ENCODE measurements around the gene ZMIZ1. TPM values are rescaled to one million over a fixed set of nuclear protein-coding genes. Genes with fewer than 3 reads are reported as not detected.

Gene ZMIZ1
- total RNA-seq, 1 experiment from 2014 or later, result 11.5 TPM

DNA sequence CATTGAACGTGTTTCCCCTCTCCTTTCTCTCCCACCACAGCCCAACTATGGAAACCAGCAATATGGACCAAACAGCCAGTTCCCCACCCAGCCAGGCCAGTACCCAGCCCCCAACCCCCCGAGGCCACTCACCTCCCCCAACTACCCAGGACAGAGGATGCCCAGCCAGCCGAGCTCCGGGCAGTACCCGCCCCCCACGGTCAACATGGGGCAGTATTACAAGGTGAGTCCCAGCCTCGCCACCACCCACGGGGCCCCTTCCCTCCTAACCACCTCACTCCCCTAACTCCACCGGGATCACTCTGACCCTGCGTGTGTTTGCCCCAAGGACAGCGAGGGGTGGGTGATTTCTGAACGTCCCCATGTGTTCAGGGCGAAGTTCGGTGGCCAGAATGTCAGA lies 227.7 kb downstream of the ZMIZ1 start:
- Histone ChIP-seq H3K27me3 (no peaks in the 10 kb centered on the region), H3K36me3 (peaks cover 23% of the 10 kb centered on the region), H3K4me1 (peaks cover 3% of the 10 kb centered on the region), H3K9me3 (replicated peaks) (no peaks in the 10 kb centered on the region), H3K4me3 (no peak overlapping the region), H3K27ac (no peak overlapping the region)
- DNase-seq, result no peak

DNA sequence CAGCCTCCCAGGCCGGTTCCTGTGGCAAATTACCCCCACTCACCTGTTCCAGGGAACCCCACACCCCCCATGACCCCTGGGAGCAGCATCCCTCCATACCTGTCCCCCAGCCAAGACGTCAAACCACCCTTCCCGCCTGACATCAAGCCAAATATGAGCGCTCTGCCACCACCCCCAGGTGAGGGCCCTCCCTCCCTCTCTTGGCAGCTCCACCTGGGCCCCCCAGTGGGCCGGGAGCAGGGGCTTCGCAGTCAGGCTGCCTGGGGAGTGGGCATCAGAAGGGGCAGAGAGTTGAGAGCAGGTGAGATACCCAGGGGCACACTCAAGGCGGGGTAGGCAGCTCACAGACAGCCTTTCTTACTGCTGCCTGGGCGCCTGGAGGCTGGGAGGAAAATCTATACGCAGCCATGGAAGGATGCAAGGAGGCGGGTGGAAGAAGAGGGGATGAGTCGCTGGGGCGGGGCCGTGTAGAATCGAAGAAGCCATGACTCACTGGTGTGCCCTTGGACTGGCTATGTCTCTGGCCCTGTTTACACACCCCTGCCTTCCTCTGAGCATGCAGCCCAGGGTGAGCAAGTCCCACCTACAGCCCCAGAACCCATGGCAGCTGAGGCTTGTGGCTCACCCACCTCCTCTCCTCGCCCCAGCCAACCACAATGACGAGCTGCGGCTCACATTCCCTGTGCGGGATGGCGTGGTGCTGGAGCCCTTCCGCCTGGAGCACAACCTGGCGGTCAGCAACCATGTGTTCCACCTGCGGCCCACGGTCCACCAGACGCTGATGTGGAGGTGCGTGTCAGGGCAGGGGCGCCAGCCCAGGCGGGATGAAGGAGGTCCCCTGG lies 229.9 kb downstream of the ZMIZ1 start:
- Histone ChIP-seq H3K4me1 (peaks cover 3% of the 10 kb centered on the region), H3K9me3 (replicated peaks) (no peaks in the 10 kb centered on the region), H3K27me3 (no peaks in the 10 kb centered on the region), H3K4me3 (no peak overlapping the region), H3K36me3 (peaks cover 19% of the 10 kb centered on the region), H3K27ac (peak overlapping the region; percentile 29; the same call in 1 of the 2 replicates)
- DNase-seq, result peak; percentile 64 to 76

DNA sequence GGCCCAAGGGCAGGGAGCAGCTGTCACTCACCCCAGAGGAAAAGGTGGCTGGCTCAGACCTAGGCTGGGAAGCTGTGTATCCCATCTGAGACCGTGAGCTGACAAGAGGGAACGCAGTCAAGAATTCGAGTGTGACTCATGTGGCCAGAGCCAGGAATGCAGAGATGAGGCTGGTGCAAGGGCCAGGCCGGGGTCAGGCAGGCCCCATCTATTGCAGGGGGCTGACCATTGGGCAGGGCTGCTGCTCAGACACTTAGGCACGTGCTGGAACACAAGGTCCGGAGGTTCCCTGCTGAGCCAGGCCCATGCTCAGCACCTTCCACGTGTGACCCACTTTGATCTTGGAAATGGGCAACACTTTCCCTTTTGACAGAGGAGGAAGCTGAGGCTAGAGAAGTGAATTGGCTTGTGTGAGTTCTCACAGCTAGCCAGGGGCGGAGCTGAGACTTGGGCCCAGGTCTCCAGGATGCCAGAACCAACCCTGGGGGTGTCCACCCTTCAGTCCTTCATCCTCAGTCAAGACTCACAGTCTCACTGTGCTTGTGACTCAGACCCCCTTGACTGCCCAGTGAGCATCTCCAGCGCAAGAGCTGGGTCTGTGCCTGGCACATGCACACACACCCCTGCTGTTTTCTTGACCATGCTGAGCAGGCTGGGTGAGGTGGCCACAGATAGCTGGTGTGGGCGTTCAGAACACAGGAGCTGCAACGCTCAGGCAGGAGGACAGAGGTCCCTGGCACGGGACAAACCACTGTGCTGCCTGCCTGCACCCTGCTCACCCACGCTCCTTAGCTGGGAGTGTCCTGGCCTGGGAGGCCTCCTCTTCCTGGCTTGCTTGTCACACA lies 230.9 kb downstream of the ZMIZ1 start:
- no peaks in the 10 kb centered on the region for H3K9me3 ChIP-seq (replicated peaks)
- peaks cover 25% of the 10 kb centered on the region for H3K36me3 ChIP-seq
- no peak overlapping the region for H3K4me3 ChIP-seq
- H3K4me1 ChIP-seq, result peaks cover 3% of the 10 kb centered on the region
- H3K27ac ChIP-seq, result peak overlapping the region; percentile 29; the same call in 1 of the 2 replicates
- DNase-seq, result no peak
- H3K27me3 ChIP-seq, result no peaks in the 10 kb centered on the region

DNA sequence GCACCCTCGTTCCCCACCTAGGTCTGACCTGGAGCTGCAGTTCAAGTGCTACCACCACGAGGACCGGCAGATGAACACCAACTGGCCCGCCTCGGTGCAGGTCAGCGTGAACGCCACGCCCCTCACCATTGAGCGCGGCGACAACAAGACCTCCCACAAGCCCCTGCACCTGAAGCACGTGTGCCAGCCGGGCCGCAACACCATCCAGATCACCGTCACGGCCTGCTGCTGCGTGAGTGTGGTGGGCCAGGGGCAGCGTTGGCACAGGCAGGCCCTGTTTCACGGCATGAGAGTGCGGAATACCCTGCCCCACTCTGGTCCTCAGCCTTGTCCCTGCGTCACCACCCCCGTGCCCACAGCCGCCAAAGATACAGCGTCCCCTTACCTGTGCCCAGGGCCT lies 231.9 kb downstream of the ZMIZ1 start:
- Histone ChIP-seq H3K4me3 (no peak overlapping the region), H3K4me1 (peaks cover 3% of the 10 kb centered on the region), H3K27me3 (no peaks in the 10 kb centered on the region), H3K9me3 (replicated peaks) (no peaks in the 10 kb centered on the region), H3K36me3 (peaks cover 34% of the 10 kb centered on the region), H3K27ac (no peak overlapping the region)
- DNase-seq, result no peak

DNA sequence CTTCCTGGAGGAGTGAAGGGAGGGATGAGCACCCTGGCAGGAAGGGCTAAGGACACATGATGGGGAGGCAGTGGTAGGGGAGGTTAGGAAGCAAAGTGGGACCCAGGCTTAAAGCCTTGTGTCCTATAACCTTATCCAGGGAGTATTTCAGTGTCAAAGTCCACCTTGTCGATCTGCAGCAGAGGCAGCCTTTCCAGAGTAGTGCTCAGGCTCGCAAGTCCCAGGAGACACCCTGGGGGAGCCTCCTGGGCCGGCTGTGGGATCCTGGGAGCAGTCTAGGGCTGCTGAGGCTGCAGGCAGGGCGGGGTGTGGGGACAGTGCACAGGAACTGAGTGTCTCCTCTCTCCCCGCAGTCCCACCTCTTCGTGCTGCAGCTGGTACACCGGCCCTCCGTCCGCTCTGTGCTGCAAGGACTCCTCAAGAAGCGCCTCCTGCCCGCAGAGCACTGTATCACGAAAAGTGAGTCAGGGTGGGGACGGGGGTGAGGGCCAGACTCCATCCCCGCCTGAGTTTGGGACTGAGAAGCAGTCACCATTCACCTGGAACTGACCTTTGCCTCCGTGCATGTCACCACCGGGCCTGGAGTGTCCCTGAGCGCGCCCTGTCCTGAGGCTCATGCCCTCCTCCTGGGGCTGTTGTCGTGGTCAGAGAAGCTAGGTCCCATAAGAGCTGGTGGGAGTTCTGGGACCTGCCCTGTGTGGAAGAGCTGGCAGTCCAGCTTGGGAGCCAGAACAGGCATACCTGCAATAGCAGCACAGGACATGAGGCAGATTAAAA lies 233.2 kb downstream of the ZMIZ1 start:
- H3K9me3 ChIP-seq (replicated peaks), result no peaks in the 10 kb centered on the region
- peaks cover 3% of the 10 kb centered on the region for H3K4me1 ChIP-seq
- H3K36me3 ChIP-seq, result peaks cover 39% of the 10 kb centered on the region
- no peaks in the 10 kb centered on the region for H3K27me3 ChIP-seq
- H3K27ac ChIP-seq, result no peak overlapping the region
- no peak overlapping the region for H3K4me3 ChIP-seq
- DNase-seq, result no peak

DNA sequence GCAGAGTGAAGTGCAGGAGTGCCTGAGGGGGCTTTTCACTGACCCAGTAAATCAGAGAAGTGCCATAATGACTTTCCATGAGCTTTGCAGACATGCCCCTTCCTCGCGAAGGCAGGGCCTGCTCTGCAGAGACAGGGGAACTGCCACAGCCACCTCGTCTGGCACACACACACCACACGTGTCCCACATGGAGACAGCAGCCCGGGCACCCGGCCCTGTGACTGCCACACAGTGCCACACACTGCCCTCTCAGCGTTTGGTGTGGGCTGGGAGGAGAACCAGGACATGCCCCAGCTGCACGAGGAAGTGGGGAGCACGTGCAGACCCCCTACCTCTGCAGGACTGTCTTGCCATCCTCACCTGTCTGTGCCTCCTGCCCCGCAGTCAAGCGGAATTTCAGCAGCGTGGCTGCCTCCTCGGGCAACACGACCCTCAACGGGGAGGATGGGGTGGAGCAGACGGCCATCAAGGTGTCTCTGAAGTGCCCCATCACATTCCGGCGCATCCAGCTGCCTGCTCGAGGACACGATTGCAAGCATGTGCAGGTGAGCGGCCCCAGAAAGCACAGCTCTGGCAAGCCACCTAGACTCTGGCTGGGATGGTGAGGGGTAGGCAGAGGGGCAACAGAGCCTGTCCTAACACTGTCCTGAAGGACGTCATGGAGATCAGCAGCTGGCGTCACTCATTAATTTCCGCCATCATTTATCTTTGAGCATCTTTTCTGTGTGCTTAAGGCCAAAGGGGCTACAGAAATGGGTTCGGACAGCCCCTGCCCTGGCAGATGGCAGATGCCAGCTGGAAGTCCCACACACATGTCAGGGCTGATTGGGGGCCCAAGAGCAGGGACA lies 235.1 kb downstream of the ZMIZ1 start:
- H3K9me3 ChIP-seq (replicated peaks), result no peaks in the 10 kb centered on the region
- H3K4me1 ChIP-seq, result no peaks in the 10 kb centered on the region; the same call in 1 of the 2 replicates
- H3K27me3 ChIP-seq, result no peaks in the 10 kb centered on the region
- H3K27ac ChIP-seq, result no peak overlapping the region
- DNase-seq, result no peak
- peaks cover 39% of the 10 kb centered on the region for H3K36me3 ChIP-seq
- no peak overlapping the region for H3K4me3 ChIP-seq

DNA sequence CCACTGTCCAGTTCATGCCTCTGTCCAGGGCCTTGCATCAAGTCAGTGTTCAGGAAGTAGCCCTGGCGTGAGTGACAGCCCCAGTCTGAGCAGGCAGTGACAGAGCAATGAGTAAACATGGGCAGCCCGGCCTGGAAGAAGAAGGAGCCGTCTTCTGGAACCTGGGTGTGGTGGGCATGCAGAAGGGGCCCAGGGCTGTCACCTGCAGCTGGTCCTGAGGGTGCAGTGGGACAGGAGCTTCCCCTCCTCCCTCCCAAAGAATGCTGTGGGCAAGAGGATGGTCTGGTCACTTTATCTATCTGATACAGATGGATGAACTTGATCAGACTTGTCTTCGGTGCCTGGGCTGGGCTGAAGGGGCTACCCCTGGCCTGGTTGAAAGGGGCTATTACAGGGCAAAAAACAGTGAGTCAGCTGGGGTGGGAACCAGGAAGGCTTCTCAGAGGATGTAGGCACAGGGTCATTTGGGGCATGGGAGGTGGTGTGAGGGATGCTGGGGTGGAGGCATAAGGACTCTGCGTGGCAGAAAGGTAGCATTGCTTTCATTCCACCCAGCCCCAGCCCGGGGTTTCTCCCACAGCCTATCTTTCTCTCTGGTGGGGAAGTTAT lies 235.8 kb downstream of the ZMIZ1 start:
- Histone ChIP-seq H3K27ac (no peak overlapping the region), H3K36me3 (peaks cover 38% of the 10 kb centered on the region)

DNA sequence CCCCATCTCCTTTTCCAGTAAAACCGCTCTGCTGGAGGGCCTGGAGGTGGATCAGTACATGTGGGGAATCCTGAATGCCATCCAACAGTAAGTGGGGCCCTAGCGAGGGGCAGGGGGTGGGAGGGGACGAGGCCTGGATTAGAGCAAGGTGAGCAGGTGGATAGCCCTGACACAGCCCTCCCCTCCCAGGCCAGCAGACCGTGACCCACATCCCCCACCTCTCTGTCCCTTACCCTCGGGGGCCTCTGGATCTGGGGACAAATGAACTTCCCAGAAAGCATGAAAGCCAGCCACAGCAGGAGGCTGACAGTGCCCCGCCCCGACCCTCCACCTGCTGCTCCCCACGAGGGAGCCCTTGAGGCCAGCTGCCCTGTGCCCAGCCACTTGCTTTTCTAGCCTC lies 236.7 kb downstream of the ZMIZ1 start:
- DNase-seq, result no peak
- no peak overlapping the region for H3K4me3 ChIP-seq
- H3K9me3 ChIP-seq (replicated peaks), result no peaks in the 10 kb centered on the region
- no peaks in the 10 kb centered on the region for H3K27me3 ChIP-seq
- H3K4me1 ChIP-seq, result no peaks in the 10 kb centered on the region
- H3K27ac ChIP-seq, result no peak overlapping the region
- peaks cover 34% of the 10 kb centered on the region for H3K36me3 ChIP-seq

More for the DNA sequence above, 235.8 kb downstream of the ZMIZ1 start:
- no peaks in the 10 kb centered on the region for H3K9me3 ChIP-seq (replicated peaks)
- no peak overlapping the region for H3K4me3 ChIP-seq
- no peaks in the 10 kb centered on the region for H3K27me3 ChIP-seq
- no peak for DNase-seq
- no peaks in the 10 kb centered on the region for H3K4me1 ChIP-seq

DNA sequence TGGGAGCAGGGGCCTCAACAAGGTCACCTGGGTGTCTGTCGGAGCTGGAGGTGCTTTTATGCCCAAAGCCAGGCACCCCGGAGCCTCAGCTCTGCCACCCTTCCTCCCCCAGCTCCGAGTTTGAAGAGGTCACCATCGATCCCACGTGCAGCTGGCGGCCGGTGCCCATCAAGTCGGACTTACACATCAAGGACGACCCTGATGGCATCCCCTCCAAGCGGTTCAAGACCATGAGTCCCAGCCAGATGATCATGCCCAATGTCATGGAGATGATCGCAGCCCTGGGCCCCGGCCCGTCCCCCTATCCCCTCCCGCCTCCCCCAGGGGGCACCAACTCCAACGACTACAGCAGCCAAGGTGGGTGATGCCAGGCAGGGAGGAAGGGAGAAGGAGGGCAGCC lies 237.2 kb downstream of the ZMIZ1 start:
- no peak for DNase-seq
- Histone ChIP-seq H3K36me3 (peaks cover 30% of the 10 kb centered on the region), H3K9me3 (replicated peaks) (no peaks in the 10 kb centered on the region), H3K27ac (no peak overlapping the region), H3K27me3 (no peaks in the 10 kb centered on the region), H3K4me3 (no peak overlapping the region), H3K4me1 (no peaks in the 10 kb centered on the region)

DNA sequence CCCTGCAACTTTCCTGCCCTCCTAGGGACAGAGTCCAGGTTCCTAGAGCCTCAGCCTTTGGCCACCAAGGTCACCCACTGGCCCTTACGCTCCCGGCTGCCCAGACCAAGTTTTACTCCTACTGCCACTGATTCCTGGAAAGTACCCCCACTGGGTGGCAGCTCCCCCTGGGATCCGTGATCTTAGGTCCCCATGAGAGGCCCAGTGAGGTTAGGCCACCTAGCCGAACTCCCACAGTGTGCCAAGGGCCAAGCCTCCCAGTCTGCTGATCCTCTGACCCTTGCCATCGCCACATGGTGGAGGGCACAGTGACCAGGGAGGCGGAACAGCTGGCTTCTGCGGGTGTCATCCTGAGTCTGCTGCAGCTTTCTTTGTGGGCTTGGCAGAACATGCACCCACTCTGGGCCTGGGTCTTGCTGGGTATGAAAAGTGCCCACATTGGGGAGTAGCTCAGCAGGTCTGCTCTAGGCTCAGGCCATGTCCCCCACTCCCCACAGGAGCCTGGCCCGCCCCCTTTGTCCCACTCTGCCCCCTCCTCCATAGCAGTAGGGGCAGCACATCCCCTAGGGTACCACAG lies 238.0 kb downstream of the ZMIZ1 start:
- Histone ChIP-seq H3K9me3 (replicated peaks) (no peaks in the 10 kb centered on the region), H3K4me1 (no peaks in the 10 kb centered on the region), H3K27me3 (no peaks in the 10 kb centered on the region), H3K4me3 (no peak overlapping the region), H3K27ac (no peak overlapping the region), H3K36me3 (peaks cover 30% of the 10 kb centered on the region)
- no peak for DNase-seq

DNA sequence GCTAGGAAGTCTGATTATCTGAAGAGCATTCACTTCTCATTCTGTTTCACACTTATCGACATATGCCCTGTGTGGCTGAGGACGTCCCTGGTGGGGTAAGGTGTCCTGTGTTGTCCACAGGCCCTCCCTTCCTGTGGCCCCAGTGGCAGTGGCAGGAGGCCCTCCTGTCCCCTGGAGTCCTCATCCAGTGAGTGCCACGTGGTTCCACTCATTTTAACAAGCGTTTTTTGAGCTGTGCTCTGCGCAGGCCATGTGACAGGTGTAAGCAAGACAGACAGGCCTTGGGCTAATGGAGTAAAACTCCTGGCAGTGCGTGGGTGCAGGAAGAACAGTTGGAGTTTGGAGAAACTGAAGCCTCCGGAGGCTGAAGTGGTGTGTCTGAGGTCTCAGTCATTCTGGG lies 239.2 kb downstream of the ZMIZ1 start:
- Histone ChIP-seq H3K4me3 (no peak overlapping the region), H3K9me3 (replicated peaks) (no peaks in the 10 kb centered on the region), H3K27me3 (no peaks in the 10 kb centered on the region), H3K36me3 (peaks cover 35% of the 10 kb centered on the region), H3K4me1 (peaks cover 6% of the 10 kb centered on the region), H3K27ac (no peak overlapping the region)
- no peak for DNase-seq

DNA sequence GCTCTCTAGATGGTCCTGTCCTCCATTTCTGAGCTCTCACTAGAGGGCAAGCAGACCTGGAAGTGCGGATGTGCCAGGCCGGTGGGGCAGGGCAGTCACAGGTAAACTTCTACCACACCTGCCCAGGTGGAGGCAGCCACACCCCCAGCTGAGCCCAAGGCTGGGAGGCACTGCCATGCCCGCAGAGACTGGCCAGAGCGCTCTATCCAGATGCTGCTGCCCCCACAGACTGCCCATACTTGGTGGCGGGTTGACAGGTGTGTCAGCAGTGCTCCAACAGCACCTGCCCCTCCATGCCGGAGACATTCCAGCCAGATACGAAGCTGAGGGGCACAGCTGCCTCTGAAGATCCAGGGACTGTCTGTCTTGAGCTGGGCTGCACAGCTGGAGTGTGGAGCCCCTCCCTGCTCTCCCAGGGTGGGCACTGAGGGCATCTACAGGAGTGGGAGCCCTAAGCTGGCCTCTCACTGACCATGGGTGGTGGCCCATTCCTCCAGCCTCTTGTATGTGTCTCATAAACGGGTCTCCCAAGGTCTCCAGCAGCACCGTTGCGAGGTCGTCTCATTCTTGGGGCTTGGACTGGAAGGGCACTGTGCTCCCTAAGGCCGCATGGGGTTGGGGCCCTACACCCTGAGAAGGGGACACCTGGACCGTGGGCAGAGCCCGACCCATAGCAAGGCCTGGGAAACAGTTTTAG lies 240.4 kb downstream of the ZMIZ1 start:
- H3K4me3 ChIP-seq, result no peak overlapping the region
- no peak overlapping the region for H3K27ac ChIP-seq
- no peaks in the 10 kb centered on the region for H3K9me3 ChIP-seq (replicated peaks)
- H3K36me3 ChIP-seq, result peaks cover 35% of the 10 kb centered on the region
- H3K4me1 ChIP-seq, result peaks cover 17% of the 10 kb centered on the region
- no peaks in the 10 kb centered on the region for H3K27me3 ChIP-seq
- DNase-seq, result no peak
